Mucosa of descending colon (tissue), 3 donors: Measurements from ENCODE around the gene IQCE. TPM values are rescaled to one million over a fixed set of nuclear protein-coding genes. Genes with fewer than 3 reads are reported as not detected.

Experiments
- ATAC-seq: fragments of 200-7000 bp; cut with Tn5 transposase; one replicate; pipeline ENCODE4 v1.9.1; 2020; ENCODE audit warnings: mild to moderate bottlenecking, moderate library complexity
- DNase-seq, 3 donors: peaks; one replicate each; pipeline ENCODE4 v3.0.0-alpha.2; 2020
- H3K36me3 ChIP-seq: fragments of 200-600 bp; one replicate; pipeline ENCODE4 v1.8.0; 2021; ENCODE audit warnings: low read depth, mild to moderate bottlenecking
- H3K4me1 ChIP-seq: fragments of 200-600 bp; one replicate; pipeline ENCODE4 v1.8.0; 2021; ENCODE audit warnings: low read depth, mild to moderate bottlenecking
- H3K4me3 ChIP-seq: fragments of 200-600 bp; one replicate; pipeline ENCODE4 v1.8.0; 2021; ENCODE audit warnings: mild to moderate bottlenecking
- H3K9me3 ChIP-seq: fragments of 200-600 bp; one replicate; pipeline ENCODE4 v1.8.0; 2021; ENCODE audit warnings: mild to moderate bottlenecking
- intact Hi-C, 2 donors: fragments of 100-400 bp; cut with DNase I in 1 of 2; cut with micrococcal nuclease in 1 of 2; formaldehyde crosslinking; loops; one replicate each; pipeline versions ENCODE4 v1.11.0 to v1.11.1; 2022; cut with DNase I, micrococcal nuclease
- total RNA-seq, 3 donors: library from RNA; stranded (reverse); fragmentation: NEBNext Ultra II Directional in 2 of 3; extraction: Animal tissue kit (Norgen Biotek cat#: 25700) in 2 of 3; gene quantifications; one replicate each; pipeline versions ENCODE4 v1.2.1 to v1.2.4, GENCODE V29; 2021 to 2023
- TF ChIP-seq, protein P1 (sequence below): fragments of 200-600 bp; IDR thresholded peaks from one replicate; pipeline ENCODE4 v1.8.0; 2022; ENCODE audit warnings: antibody characterized with exemption, mild to moderate bottlenecking
- donor health status: DM: no; HTN: no; CAD: no; lungs with moderate emphysema.
- donor health status: DM: no; HTN: no; CAD: no.
- donor health status: DM: no; HTN: yes; CAD: no.

IQCE gene
- total RNA-seq, 3 donors from 2014 or later, result 27.9 to 41.2 (median 35.9) TPM

- Histone ChIP-seq H3K9me3 (no peaks in the 10 kb centered on the region), H3K4me1 (peaks cover 91% of the 10 kb centered on the region), H3K36me3 (no peaks in the 10 kb centered on the region), H3K4me3 (no peak overlapping the region)
- intact Hi-C loops, result no loop called here
- ATAC-seq (no peak), DNase-seq (peak; percentile 62 to 73 (median 73))
- TF ChIP-seq, protein P1, sequence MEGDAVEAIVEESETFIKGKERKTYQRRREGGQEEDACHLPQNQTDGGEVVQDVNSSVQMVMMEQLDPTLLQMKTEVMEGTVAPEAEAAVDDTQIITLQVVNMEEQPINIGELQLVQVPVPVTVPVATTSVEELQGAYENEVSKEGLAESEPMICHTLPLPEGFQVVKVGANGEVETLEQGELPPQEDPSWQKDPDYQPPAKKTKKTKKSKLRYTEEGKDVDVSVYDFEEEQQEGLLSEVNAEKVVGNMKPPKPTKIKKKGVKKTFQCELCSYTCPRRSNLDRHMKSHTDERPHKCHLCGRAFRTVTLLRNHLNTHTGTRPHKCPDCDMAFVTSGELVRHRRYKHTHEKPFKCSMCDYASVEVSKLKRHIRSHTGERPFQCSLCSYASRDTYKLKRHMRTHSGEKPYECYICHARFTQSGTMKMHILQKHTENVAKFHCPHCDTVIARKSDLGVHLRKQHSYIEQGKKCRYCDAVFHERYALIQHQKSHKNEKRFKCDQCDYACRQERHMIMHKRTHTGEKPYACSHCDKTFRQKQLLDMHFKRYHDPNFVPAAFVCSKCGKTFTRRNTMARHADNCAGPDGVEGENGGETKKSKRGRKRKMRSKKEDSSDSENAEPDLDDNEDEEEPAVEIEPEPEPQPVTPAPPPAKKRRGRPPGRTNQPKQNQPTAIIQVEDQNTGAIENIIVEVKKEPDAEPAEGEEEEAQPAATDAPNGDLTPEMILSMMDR, result no peak
These were observed 31.9 kb upstream of the IQCE start for GRCh38 chr7:2526659-2527504.

GRCh38 chr7:2527505-2528467 lies 31.0 kb upstream of the IQCE start:
- TF ChIP-seq, protein P1, result no peak
- ATAC-seq (no peak), DNase-seq (peak; percentile 59 to 77 (median 62))
- H3K4me1 ChIP-seq, result peaks cover 86% of the 10 kb centered on the region
- no peak overlapping the region for H3K4me3 ChIP-seq
- no peaks in the 10 kb centered on the region for H3K9me3 ChIP-seq
- no peaks in the 10 kb centered on the region for H3K36me3 ChIP-seq
- intact Hi-C loops, result no loop called here

GRCh38 chr7:2528481-2529095 lies 30.2 kb upstream of the IQCE start:
- ATAC-seq, result no peak
- peak in 2 of 3 donors; percentile 50 to 67 for DNase-seq
- no peak overlapping the region for H3K4me3 ChIP-seq

GRCh38 chr7:2529161-2530070 lies 29.4 kb upstream of the IQCE start:
- intact Hi-C loops, result no loop called here
- ATAC-seq, result peak; percentile 34
- DNase-seq, result peak; percentile 62 to 91 (median 71)
- no peaks in the 10 kb centered on the region for H3K9me3 ChIP-seq
- TF ChIP-seq, protein P1, result no peak
- no peak overlapping the region for H3K4me3 ChIP-seq
- H3K4me1 ChIP-seq, result peaks cover 73% of the 10 kb centered on the region
- H3K36me3 ChIP-seq, result no peaks in the 10 kb centered on the region

More at GRCh38 chr7:2528481-2529095, 30.2 kb upstream of the IQCE start:
- intact Hi-C loops, result no loop called here
- no peaks in the 10 kb centered on the region for H3K9me3 ChIP-seq
- H3K4me1 ChIP-seq, result peaks cover 78% of the 10 kb centered on the region
- no peaks in the 10 kb centered on the region for H3K36me3 ChIP-seq
- TF ChIP-seq, protein P1, result no peak
